Pancreas (tissue), 10 donors: ENCODE measurements around the gene HNRNPUL2. TPM values are rescaled to one million over a fixed set of nuclear protein-coding genes. Genes with fewer than 3 reads are reported as not detected.

Experiments used
- ATAC-seq, 4 donors: fragments of 200-7000 bp; cut with Tn5 transposase; one replicate each; pipeline versions ENCODE4 v1.8.0 to v1.9.1; 2020; ENCODE audit warnings: mild to moderate bottlenecking in 4 of 4, moderate library complexity in 4 of 4
- DNase-seq, 6 donors: peaks; one replicate each; pipeline ENCODE4 v3.0.0-alpha.2; 2020
- FAIRE-seq: peaks from 2 replicates; lab custom pipeline; 2012; peaks lifted over from hg19 to GRCh38; lab: Jason Lieb, UNC
- H3K27ac ChIP-seq, 4 donors: fragments of 200-600 bp; sonication (generic); 1 replicate in 3 of 4; 2 replicates in 1 of 4; pipeline versions ENCODE4 v1.5.0 to v1.8.0; 2020
- H3K27me3 ChIP-seq, 4 donors: fragments of 200-600 bp; one replicate each; pipeline ENCODE4 v1.8.0; 2021
- H3K36me3 ChIP-seq, 3 donors: fragments of 200-600 bp; sonication (generic) in 1 of 3; one replicate each; pipeline versions ENCODE4 v1.5.0 to v1.8.0; 2020 to 2021
- H3K4me1 ChIP-seq, 3 donors: fragments of 200-600 bp; one replicate each; pipeline ENCODE4 v1.8.0; 2021
- H3K4me3 ChIP-seq, 4 donors: fragments of 200-600 bp; sonication (generic) in 2 of 4; one replicate each; pipeline versions ENCODE4 v1.5.0 to v1.8.0; 2020 to 2021
- H3K9me3 ChIP-seq, 4 donors: fragments of 200-600 bp; one replicate each; pipeline ENCODE4 v1.8.0; 2021
- WGBS, 2 donors: extraction: QIAGEN DNeasy Blood & Tissue Kit; methylation state at CpG; one replicate each; pipeline ENCODE4 v1.1.7; 2013; 5-methylcytosine and 5-hydroxymethylcytosine counted together
- intact Hi-C, 3 donors: fragments of 100-400 bp; cut with DNase I; formaldehyde crosslinking; loops; one replicate each; pipeline versions ENCODE4 v1.11.1 to v1.14.2; 2022
- polyA plus RNA-seq, 2 donors: library from polyadenylated mRNA; stranded (reverse); fragments of 200-250 nt; gene quantifications; one replicate each; pipeline ENCODE4 v1.2.3, GENCODE V29; 2013
- total RNA-seq, 6 donors: library from RNA; stranded (reverse); fragmentation: NEBNext Ultra II Directional in 4 of 6; extraction: Animal tissue kit (Norgen Biotek cat#: 25700) in 4 of 6; gene quantifications; one replicate each; pipeline versions ENCODE4 v1.2.1 to v1.2.4, GENCODE V29; 2021 to 2023
- TF ChIP-seq, protein P1 (sequence below), 4 donors: fragments of 200-600 bp; sonication (generic) in 3 of 4; IDR thresholded peaks; one replicate each; pipeline versions ENCODE4 v1.5.0 to v1.8.0; 2021; ENCODE audit warnings: antibody characterized with exemption in 4 of 4
- donor health status: healthy with polysubstance abuse.
- donor health status: DM: no; HTN: no; CAD: no; lungs with moderate emphysema.
- donor health status: DM: no; HTN: no; CAD: no.
- donor health status: control.
- donor health status: control.
- donor health status: Bipolar disorder and iron deficiency.
- donor health status: DM: yes; HTN: yes; CAD: no.
- donor health status: DM: no; HTN: no; CAD: no.
- donor health status: DM: no; HTN: no; CAD: no.
- donor health status: DM: yes; HTN: yes; CAD: no.

The HNRNPUL2 gene
- total and polyA plus RNA-seq, 8 donors, result 17.5 to 26.2 (median 18.6) TPM

GRCh38 chr11:62667460-62667859 is 59.8 kb downstream of the HNRNPUL2 start:
- Histone ChIP-seq H3K27me3 (no peaks in the 10 kb centered on the region), H3K4me3 (no peak overlapping the region), H3K4me1 (peaks cover 0 to 41% (median 18%) of the 10 kb centered on the region in 3 donors), H3K9me3 (no peaks in the 10 kb centered on the region), H3K36me3 (no peaks in the 10 kb centered on the region), H3K27ac (no peak overlapping the region)
- intact Hi-C loops, result no loop called here
- no peak for DNase-seq
- ATAC-seq, result no peak
- FAIRE-seq, result no peak
- 65 to 75% methylated on average over 2 of the region's 2 CpGs for WGBS, 2 donors
- TF ChIP-seq, protein P1, sequence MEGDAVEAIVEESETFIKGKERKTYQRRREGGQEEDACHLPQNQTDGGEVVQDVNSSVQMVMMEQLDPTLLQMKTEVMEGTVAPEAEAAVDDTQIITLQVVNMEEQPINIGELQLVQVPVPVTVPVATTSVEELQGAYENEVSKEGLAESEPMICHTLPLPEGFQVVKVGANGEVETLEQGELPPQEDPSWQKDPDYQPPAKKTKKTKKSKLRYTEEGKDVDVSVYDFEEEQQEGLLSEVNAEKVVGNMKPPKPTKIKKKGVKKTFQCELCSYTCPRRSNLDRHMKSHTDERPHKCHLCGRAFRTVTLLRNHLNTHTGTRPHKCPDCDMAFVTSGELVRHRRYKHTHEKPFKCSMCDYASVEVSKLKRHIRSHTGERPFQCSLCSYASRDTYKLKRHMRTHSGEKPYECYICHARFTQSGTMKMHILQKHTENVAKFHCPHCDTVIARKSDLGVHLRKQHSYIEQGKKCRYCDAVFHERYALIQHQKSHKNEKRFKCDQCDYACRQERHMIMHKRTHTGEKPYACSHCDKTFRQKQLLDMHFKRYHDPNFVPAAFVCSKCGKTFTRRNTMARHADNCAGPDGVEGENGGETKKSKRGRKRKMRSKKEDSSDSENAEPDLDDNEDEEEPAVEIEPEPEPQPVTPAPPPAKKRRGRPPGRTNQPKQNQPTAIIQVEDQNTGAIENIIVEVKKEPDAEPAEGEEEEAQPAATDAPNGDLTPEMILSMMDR (IDR thresholded peaks at IDR 0.05), result no peak

- peak overlapping the region; percentile 48 to 79 (median 72) for H3K4me3 ChIP-seq
- no peak for FAIRE-seq
- H3K9me3 ChIP-seq, result no peaks in the 10 kb centered on the region
- intact Hi-C loops, result no loop called here
- peak in 1 of 6 donors; percentile 40 for DNase-seq
- ATAC-seq, result no peak
- peak overlapping the region; percentile 51 to 84 (median 80) for H3K27ac ChIP-seq
- TF ChIP-seq, protein P1 (IDR thresholded peaks at IDR 0.05), result no peak
- peaks cover 0 to 40% (median 18%) of the 10 kb centered on the region in 3 donors for H3K4me1 ChIP-seq
- 32 to 50% methylated on average over 16 of the region's 16 CpGs for WGBS, 2 donors
- H3K36me3 ChIP-seq, result no peaks in the 10 kb centered on the region
- H3K27me3 ChIP-seq, result no peaks in the 10 kb centered on the region
Measured at GRCh38 chr11:62666259-62666926, 60.9 kb downstream of the HNRNPUL2 start.

GRCh38 chr11:62665599-62666258 is 61.5 kb downstream of the HNRNPUL2 start:
- peak in 5 of 6 donors; percentile 56 to 85 (median 58) for DNase-seq
- H3K4me3 ChIP-seq, result peak overlapping the region; percentile 48 to 79 (median 72)
- peak overlapping the region; percentile 51 to 84 (median 80) for H3K27ac ChIP-seq
- intact Hi-C loops, result no loop called here
- H3K9me3 ChIP-seq, result no peaks in the 10 kb centered on the region
- TF ChIP-seq, protein P1 (IDR thresholded peaks at IDR 0.05), result no peak
- H3K27me3 ChIP-seq, result no peaks in the 10 kb centered on the region
- WGBS, 2 donors, result 1 to 4% methylated on average over 39 of the region's 39 CpGs
- no peaks in the 10 kb centered on the region for H3K36me3 ChIP-seq
- FAIRE-seq, result no peak
- peak; percentile 42 to 50 (median 46) for ATAC-seq
- H3K4me1 ChIP-seq, result peaks cover 0 to 38% (median 15%) of the 10 kb centered on the region in 3 donors

- Histone ChIP-seq H3K9me3 (no peaks in the 10 kb centered on the region), H3K27ac (peak within 1 kb of the TSS; percentile 51 to 84 (median 80)), H3K27me3 (no peaks in the 10 kb centered on the region), H3K4me1 (peaks cover 0 to 32% (median 12%) of the 10 kb centered on the region in 3 donors), H3K36me3 (no peaks in the 10 kb centered on the region), H3K4me3 (peak within 1 kb of the TSS; percentile 48 to 79 (median 72))
- WGBS, 2 donors, result 0 to 1% methylated on average over 42 to 47 of the region's 47 CpGs
- intact Hi-C loops, result no loop called here
- FAIRE-seq (no peak), ATAC-seq (peak; percentile 94 to 98 (median 96)), DNase-seq (peak; percentile 92 to 98 (median 96))
- TF ChIP-seq, protein P1 (IDR thresholded peaks at IDR 0.05), result no peak
Measured at GRCh38 chr11:62665075-62665598, 62.1 kb downstream of the HNRNPUL2 start, which contains the start of the genes C11orf98 and CSKMT. C11orf98 (minus strand) TSS chr11:62665210; CDS start chr11:62665169, 41 bp downstream. CSKMT (plus strand) TSS chr11:62665312; CDS start chr11:62665880, 568 bp downstream.
